Activated T-cell treated with anti-CD3 and anti-CD28 coated beads, Interleukin-2, amount 50 U/mL, for 24 hours (primary cell): Measurements from ENCODE around the gene XYLT1.
A peak's percentile ranks its signal among the peaks of the same experiment; 100 is the strongest.

ENCODE experiments used
- DNase-seq: peaks from one replicate; pipeline ENCODE4 v3.0.0-alpha.2; 2020
- H3K27ac Mint-ChIP-seq: 2 replicates; pipeline ENCODE4 v1.8.0; 2020; ENCODE audit warnings: mild to moderate bottlenecking, mixed read lengths
- H3K27me3 Mint-ChIP-seq: 2 replicates; pipeline ENCODE4 v1.8.0; 2020; ENCODE audit warnings: mixed read lengths
- H3K36me3 Mint-ChIP-seq: 2 replicates; pipeline ENCODE4 v1.8.0; 2020; ENCODE audit warnings: low read depth, mixed read lengths
- H3K4me1 Mint-ChIP-seq: 2 replicates; pipeline ENCODE4 v1.8.0; 2020; ENCODE audit warnings: low read depth, mixed read lengths
- H3K4me3 Mint-ChIP-seq: 2 replicates; pipeline ENCODE4 v1.8.0; 2020; ENCODE audit warnings: mild to moderate bottlenecking, moderate library complexity, mixed read lengths
- H3K9me3 Mint-ChIP-seq: 2 replicates; pipeline ENCODE4 v1.8.0; 2020; ENCODE audit warnings: mixed read lengths

The XYLT1 gene

DNA sequence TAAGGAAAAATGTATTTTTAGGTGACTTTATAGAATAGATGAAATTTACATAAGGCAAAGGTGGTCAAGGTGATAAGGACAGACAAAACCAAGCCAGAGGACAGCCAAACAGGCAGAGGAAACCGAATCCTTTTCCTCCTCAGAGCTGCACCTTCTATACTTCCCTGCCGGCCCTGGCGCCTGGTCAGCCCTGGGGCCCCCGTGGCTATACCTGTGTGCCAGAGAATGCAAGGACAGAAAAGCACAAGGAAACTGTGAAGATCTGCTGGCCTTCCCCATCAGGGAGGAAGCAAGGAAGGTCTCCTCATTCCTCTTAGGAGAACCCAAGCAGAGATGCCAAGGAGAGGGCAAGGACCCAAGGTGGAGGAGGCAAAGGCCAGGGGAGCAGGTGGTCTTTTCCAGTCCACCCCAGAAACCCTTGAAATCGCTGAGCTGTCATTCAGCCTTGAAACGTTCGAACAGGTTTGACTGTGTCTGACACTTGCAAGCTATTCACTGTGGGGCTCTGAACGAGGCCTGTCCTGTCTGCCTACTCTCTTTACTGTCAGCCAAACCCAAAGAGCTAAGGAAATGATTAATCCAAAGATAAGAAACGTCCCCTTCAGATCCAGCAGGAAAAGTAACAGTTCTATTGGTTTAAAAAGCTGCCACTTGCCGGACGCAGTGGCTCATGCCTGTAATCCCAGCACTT is 114.4 kb downstream of the XYLT1 start:
- no peak overlapping the region for H3K4me3 Mint-ChIP-seq
- DNase-seq = no peak
- H3K9me3 Mint-ChIP-seq = no peaks in the 10 kb centered on the region
- no peaks in the 10 kb centered on the region for H3K27me3 Mint-ChIP-seq
- H3K4me1 Mint-ChIP-seq = peaks cover 60% of the 10 kb centered on the region
- no peak overlapping the region for H3K27ac Mint-ChIP-seq
- peaks cover 6% of the 10 kb centered on the region for H3K36me3 Mint-ChIP-seq

DNA sequence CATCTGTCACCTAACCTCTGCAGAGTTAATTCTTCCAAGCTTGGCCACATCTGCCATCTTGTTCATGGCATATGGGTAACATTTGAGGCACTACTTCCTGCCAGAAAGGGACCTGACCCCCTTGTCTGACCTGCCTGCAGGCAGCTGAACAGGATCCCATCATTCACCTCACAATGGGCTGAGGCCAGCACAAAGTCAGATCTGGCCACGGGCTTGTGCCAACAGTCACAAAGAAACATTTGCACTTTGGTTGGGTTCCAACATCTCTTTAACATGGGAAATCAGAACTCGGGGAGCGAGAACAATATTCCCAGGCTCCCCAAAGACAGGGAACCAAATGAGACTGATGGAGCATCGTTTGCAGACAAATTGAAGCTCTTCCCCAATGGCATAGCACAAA is 116.1 kb downstream of the XYLT1 start:
- peaks cover 6% of the 10 kb centered on the region for H3K36me3 Mint-ChIP-seq
- H3K27me3 Mint-ChIP-seq = no peaks in the 10 kb centered on the region
- no peak overlapping the region for H3K27ac Mint-ChIP-seq
- H3K4me1 Mint-ChIP-seq = peaks cover 47% of the 10 kb centered on the region
- H3K4me3 Mint-ChIP-seq = no peak overlapping the region
- no peak for DNase-seq
- no peaks in the 10 kb centered on the region for H3K9me3 Mint-ChIP-seq

DNA sequence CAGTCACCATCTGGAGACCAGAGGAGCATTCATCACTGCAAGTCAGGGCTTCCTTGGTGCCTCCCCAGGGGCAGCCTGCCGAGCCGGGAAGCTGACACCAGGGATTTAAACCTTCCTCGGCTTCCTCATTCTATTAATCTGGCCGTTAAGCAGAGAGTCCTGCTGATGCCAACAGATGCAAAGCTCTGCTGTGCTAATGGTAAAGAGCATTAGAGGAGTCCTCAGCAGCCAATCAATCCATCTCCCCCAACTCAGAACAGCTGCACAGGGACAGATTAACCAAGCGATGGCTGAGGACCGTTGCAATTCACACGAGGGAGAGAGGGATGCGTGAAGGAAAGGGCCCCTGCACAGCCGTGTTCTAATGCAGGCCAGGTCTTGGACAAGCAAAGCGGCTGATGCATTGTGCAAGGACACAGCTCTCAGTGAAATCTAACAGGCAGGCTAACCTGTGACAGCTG is 116.6 kb downstream of the XYLT1 start:
- Mint-ChIP-seq H3K4me1 (peaks cover 42% of the 10 kb centered on the region), H3K27ac (no peak overlapping the region), H3K4me3 (no peak overlapping the region), H3K36me3 (peaks cover 6% of the 10 kb centered on the region), H3K27me3 (no peaks in the 10 kb centered on the region), H3K9me3 (no peaks in the 10 kb centered on the region)
- DNase-seq = no peak

DNA sequence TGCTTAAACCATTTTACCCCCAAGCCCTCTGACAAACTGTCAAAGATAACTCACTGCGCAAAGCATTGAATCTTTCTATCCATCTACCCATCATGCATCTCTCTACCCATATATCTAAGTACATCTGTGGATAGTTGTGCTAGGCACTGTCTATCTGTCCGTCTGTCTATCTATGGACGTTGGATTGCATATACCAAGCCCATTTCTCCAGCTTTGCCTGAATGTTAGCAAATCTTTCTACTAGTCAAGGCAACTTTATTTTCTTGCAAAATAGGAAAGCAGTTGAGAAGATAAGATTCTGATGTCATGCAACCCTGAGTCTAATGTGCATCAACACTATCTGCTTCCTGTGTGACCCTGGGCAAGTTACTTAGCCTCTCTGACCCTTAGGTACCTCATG is 117.2 kb downstream of the XYLT1 start:
- peaks cover 41% of the 10 kb centered on the region for H3K4me1 Mint-ChIP-seq
- H3K36me3 Mint-ChIP-seq = peaks cover 9% of the 10 kb centered on the region
- no peak for DNase-seq
- H3K9me3 Mint-ChIP-seq = no peaks in the 10 kb centered on the region
- no peak overlapping the region for H3K27ac Mint-ChIP-seq
- H3K27me3 Mint-ChIP-seq = no peaks in the 10 kb centered on the region
- H3K4me3 Mint-ChIP-seq = no peak overlapping the region

DNA sequence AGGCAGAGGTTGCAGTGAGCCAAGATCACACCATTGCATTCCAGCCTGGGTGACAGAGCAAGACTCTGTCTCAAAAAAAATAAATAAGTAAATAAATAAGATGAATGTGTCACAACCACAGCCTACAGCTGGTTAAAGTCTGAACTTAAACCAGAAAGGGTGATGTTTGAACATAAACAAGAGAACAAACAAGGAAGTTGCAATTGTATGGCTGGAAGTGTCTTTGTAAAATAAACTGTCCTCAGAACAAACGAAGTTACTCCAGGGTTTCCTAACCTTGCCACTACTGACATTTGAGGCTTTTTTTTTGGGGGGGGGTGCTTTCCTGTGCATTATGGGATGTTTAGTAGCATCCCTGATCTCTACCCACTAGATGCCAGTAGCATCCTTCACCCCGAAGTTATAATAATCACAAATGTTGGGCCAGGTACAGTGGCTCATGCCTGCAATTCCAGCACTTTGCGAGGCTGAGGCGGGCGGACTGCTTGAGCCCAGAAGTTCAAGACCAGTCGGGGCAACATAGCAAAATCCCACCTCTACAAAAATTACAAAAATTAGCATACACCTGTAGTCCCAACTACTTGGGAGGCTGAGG is 119.2 kb downstream of the XYLT1 start:
- no peak overlapping the region for H3K27ac Mint-ChIP-seq
- H3K4me3 Mint-ChIP-seq = no peak overlapping the region
- no peaks in the 10 kb centered on the region for H3K9me3 Mint-ChIP-seq
- no peak for DNase-seq
- H3K4me1 Mint-ChIP-seq = peaks cover 47% of the 10 kb centered on the region
- H3K36me3 Mint-ChIP-seq = peaks cover 3% of the 10 kb centered on the region
- no peaks in the 10 kb centered on the region for H3K27me3 Mint-ChIP-seq

DNA sequence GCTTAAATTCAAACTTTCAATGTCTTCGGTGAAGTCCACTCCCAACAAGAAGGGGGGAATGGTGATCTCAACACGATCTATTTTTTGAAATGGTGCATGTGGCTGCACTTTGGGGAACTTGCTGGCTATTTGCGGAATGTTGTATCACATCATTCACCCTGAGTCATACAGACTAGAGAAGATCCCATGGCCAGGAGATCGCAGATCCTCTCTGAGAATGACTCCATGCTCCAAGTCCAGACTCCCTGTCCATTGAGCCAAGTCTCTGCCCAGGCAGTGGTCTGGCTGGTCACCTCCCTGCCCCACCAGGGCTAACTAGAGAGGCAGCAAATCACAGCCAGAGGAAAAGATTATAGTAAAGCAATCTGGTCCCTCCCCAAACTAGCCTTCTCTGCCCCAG is 120.6 kb downstream of the XYLT1 start:
- Mint-ChIP-seq H3K4me1 (peaks cover 54% of the 10 kb centered on the region), H3K9me3 (no peaks in the 10 kb centered on the region), H3K27me3 (no peaks in the 10 kb centered on the region), H3K27ac (no peak overlapping the region), H3K36me3 (peaks cover 3% of the 10 kb centered on the region), H3K4me3 (no peak overlapping the region)
- DNase-seq = no peak

DNA sequence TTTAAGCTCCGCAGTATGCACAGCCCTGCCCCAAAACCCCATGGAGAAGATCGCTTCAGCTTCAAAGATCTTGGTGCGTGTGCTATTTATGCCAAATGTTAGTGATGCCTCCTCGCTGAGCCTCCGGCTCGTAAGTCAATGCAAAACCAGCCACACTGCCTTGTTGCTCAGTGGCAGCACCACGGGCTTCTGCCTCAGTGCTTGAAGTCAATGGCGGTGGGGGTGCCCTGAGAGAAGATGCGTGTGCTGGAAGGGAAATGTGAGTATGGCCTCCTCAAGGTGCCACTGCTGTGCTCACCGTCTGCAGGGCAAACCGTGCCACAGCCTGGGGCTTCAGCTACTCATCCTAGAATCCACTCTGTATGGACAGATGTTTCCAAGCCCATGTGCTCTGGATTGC is 121.9 kb downstream of the XYLT1 start:
- no peaks in the 10 kb centered on the region for H3K27me3 Mint-ChIP-seq
- peak overlapping the region; percentile 9 for H3K27ac Mint-ChIP-seq
- H3K36me3 Mint-ChIP-seq = peaks cover 3% of the 10 kb centered on the region
- no peak overlapping the region for H3K4me3 Mint-ChIP-seq
- DNase-seq = no peak
- no peaks in the 10 kb centered on the region for H3K9me3 Mint-ChIP-seq
- peaks cover 64% of the 10 kb centered on the region for H3K4me1 Mint-ChIP-seq

DNA sequence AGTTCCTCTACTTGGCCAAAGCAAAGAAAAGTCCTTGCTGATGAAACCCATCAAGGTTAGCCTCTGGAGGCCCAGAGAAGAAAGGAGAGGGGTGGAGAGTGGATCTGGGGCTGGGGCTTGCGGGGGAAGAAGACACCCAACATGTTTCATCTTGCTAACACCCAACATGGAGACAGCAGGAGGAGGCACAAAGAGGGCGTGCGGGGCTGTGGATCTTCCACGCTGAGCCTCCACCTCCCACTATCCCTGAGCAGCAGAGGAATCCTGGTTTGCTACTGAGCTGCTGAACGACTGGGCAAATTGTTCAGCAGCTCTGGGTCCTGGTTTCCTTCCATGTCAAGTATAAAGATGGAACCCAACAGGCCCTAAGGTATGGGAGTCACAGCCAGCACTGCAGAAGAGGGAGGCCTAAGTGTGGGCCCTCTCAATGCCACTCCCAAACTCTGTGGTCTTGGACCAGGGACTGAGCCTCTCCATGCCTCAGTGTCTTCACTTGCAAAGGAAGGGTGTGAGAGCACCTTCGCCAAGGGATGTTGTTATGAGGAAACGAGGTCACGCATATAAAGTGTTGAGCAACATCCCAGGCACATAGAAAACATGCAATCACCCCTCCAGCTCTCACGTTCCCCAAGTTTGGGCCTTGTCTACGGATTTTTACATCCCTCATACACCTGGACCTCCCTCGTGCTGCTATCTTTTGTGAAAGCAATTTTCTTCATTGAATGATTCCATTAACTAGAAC is 122.5 kb downstream of the XYLT1 start:
- Mint-ChIP-seq H3K27me3 (no peaks in the 10 kb centered on the region), H3K9me3 (no peaks in the 10 kb centered on the region), H3K27ac (peak overlapping the region; percentile 97), H3K36me3 (peaks cover 3% of the 10 kb centered on the region), H3K4me1 (peaks cover 66% of the 10 kb centered on the region), H3K4me3 (no peak overlapping the region)
- DNase-seq = no peak

DNA sequence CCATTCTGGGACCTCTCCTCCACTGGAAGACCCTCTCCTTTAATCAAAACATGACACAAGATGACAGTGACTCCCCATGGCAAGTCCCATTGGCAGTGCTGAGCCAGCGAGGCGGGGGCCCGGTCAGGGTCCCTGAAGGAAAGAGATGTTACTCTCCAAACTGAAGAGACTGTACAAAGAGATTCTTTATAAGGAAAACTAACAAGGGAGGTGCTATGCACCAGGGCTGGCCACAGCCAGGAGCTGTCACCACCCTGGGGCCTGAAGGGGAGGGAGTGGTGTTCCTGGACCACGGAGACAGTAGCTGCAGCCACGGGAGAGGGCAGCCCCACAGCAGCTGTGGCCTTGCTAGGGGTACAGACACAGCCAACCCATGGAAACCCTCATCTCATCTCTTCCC is 123.1 kb downstream of the XYLT1 start:
- Mint-ChIP-seq H3K4me3 (peak overlapping the region; percentile 59), H3K27ac (peak overlapping the region; percentile 97), H3K36me3 (peaks cover 3% of the 10 kb centered on the region), H3K4me1 (peaks cover 70% of the 10 kb centered on the region), H3K27me3 (no peaks in the 10 kb centered on the region), H3K9me3 (no peaks in the 10 kb centered on the region)
- no peak for DNase-seq

DNA sequence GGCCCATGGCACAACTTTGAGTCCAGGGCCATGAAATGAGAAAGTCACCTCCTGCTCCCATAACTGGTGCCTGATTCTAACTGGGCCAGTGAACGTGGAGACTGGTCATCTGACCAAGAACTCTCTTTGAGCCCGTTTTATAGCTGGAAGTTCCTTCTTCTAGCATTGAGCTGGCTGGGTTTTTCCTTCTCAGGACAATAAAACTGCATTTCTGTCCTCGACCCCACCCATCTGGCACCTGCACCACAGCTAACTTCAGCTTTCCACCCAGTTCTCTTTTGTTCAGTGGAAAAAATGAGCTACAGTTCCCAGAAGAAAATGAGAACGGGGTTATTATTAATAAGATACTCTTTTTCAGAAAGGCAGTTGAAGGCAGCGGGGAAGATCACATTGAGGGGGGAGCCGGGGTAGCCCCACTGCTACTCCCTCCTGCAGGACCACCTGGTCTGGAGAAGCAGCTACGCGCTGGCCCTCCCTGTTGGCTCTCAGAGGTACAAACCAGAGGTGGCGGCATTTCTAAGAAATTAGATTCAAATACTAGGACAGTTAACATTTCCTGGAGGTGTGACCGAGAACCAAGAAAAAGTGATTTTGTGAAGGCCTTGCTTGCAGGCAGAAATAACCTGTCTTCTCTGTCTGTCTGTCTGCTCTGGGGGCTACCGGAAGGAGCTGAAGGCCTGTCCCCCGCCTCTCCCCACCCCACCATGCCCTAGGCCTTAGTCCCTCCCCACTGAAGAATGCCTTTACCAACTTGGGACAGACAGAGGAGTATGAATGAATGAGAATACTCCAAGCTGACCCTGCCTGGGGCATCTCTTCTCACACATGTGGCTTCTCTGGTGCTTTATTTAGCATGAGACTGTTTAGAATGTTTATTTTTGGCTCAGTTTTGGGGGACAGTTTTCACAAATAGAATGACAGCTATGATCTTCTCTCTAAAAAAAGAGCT is 123.9 kb downstream of the XYLT1 start:
- Mint-ChIP-seq H3K4me1 (peaks cover 71% of the 10 kb centered on the region), H3K36me3 (peaks cover 3% of the 10 kb centered on the region), H3K27me3 (no peaks in the 10 kb centered on the region), H3K4me3 (peak overlapping the region; percentile 59), H3K9me3 (no peaks in the 10 kb centered on the region), H3K27ac (peak overlapping the region; percentile 97)
- DNase-seq = peak; percentile 65

DNA sequence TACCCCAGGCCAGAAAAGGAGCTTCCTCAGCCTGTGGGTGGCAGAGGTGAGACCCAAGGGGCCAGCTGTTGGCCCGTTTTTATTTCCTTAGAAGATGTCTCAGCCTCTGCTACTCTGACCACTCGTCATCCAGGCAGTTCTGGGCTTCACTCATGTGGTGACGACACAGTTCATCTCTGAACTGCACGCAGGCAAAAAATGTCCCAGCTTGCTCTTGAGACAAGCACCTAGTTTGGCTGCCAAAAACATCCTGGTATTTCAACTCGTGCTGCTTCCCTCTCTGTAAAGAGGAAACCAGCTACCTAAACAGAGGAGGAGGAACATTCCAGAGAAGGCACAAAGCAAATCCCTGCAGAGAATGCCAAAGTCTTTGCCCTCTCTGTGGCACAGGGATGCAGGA is 125.7 kb downstream of the XYLT1 start:
- H3K27ac Mint-ChIP-seq = peak overlapping the region; percentile 79
- no peak for DNase-seq
- no peaks in the 10 kb centered on the region for H3K9me3 Mint-ChIP-seq
- H3K4me1 Mint-ChIP-seq = peaks cover 81% of the 10 kb centered on the region
- peaks cover 3% of the 10 kb centered on the region for H3K36me3 Mint-ChIP-seq
- no peaks in the 10 kb centered on the region for H3K27me3 Mint-ChIP-seq
- no peak overlapping the region for H3K4me3 Mint-ChIP-seq

DNA sequence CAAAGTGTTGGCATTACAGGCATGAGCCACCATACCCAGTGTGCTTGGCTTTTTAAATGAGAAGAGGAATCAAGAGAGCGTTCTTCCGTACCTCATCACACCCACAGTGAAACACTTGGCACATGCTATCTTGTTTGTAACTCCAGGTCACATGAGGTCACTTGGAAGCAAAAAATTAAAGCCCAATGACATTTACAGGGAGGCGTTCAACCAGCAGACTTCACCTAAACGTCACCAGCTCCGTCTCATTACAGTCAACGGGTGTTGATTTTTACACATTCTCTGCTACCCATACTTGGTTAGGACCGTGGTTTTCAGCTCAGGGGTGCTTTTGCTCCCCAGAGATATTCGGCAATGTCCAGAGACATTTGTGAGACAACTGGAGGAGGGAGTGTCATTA is 127.0 kb downstream of the XYLT1 start:
- H3K36me3 Mint-ChIP-seq = no peaks in the 10 kb centered on the region
- H3K4me1 Mint-ChIP-seq = peaks cover 80% of the 10 kb centered on the region
- H3K27me3 Mint-ChIP-seq = no peaks in the 10 kb centered on the region

DNA sequence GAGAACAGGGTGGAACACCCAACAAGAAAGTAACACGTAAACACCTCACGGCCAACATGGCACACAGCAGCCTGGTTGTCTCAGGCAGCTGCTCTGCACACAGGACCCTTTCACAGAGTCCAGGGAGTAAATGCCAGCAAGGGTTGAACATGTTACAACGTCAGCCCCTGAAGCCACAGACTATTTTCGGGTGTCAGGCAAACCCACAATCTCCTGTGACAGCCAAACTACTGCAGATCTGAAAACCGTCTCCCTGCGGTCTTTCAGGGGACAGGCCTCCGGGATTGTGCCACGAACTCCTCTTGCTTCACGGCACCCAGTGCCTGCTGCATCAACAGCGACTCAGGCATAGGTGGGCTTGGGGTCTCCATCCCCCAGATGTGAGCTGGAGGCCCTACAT is 127.7 kb downstream of the XYLT1 start:
- peak; percentile 45 for DNase-seq
- peak overlapping the region; percentile 52 for H3K27ac Mint-ChIP-seq
- H3K4me1 Mint-ChIP-seq = peaks cover 74% of the 10 kb centered on the region
- H3K4me3 Mint-ChIP-seq = peak overlapping the region; percentile 51
- no peaks in the 10 kb centered on the region for H3K27me3 Mint-ChIP-seq
- no peaks in the 10 kb centered on the region for H3K36me3 Mint-ChIP-seq
- H3K9me3 Mint-ChIP-seq = no peaks in the 10 kb centered on the region

More for the DNA sequence above, 127.0 kb downstream of the XYLT1 start:
- no peak for DNase-seq
- no peaks in the 10 kb centered on the region for H3K9me3 Mint-ChIP-seq
- no peak overlapping the region for H3K27ac Mint-ChIP-seq
- peak overlapping the region; percentile 51 for H3K4me3 Mint-ChIP-seq

DNA sequence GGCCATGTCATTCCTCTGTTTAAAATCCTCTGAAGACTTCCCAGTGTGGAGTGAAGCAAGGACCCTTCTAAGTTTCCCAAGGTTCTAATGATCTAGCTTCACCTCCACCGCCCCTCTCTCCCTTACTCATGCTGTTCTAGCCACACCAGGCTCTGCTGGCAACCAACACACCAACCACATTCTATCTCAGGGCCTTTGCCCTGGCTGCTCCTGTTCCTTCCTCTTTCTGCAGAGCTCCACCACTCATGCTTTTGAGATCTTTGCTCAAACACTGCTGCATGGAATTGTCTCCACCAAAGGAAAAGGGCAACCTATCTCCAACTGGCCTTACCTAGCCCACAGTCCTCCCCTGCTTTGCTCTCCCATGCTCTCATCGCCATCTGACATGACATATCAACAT is 128.7 kb downstream of the XYLT1 start:
- H3K4me1 Mint-ChIP-seq = peaks cover 66% of the 10 kb centered on the region
- H3K9me3 Mint-ChIP-seq = no peaks in the 10 kb centered on the region
- peak overlapping the region; percentile 3 for H3K27ac Mint-ChIP-seq
- H3K4me3 Mint-ChIP-seq = no peak overlapping the region
- DNase-seq = no peak
- no peaks in the 10 kb centered on the region for H3K36me3 Mint-ChIP-seq
- no peaks in the 10 kb centered on the region for H3K27me3 Mint-ChIP-seq
